Stimulated activated CD8-positive, alpha-beta memory T cell treated with anti-CD3 and anti-CD28 coated beads, Interleukin-7, amount 100 ng/mL, for 1 hour (primary cell): ENCODE data around the gene CCL14.

Experiments
- DNase-seq, 2 donors: peaks; one replicate each; pipeline ENCODE4 v3.0.0-alpha.2; 2020; ENCODE audit warnings: low read depth in 2 of 2

CCL14 gene

GRCh38 chr17:35991075-35991474 lies 4.5 kb upstream of the CCL14 start:
- DNase-seq, result no peak

GRCh38 chr17:35988164-35988563 lies 1.6 kb upstream of the CCL14 start:
- DNase-seq, result no peak

- DNase-seq, result no peak
Measured at GRCh38 chr17:35984140-35984539, 2.4 kb downstream of the CCL14 start.

- no peak for DNase-seq
Measured at GRCh38 chr17:35982409-35983191, 3.9 kb downstream of the CCL14 start.

GRCh38 chr17:35981908-35982330 lies 4.6 kb downstream of the CCL14 start:
- no peak for DNase-seq

GRCh38 chr17:35981246-35981645 lies 5.3 kb downstream of the CCL14 start, which contains the start of gene CCL16:
CCL16 (minus strand) TSS chr17:35981497; CDS start chr17:35981420, 77 bp downstream.
- DNase-seq, result no peak

GRCh38 chr17:35978346-35978745 lies 8.2 kb downstream of the CCL14 start:
- DNase-seq, result no peak

- no peak for DNase-seq
Measured at GRCh38 chr17:35977509-35977908, 9.0 kb downstream of the CCL14 start.

GRCh38 chr17:35973333-35974260 lies 12.9 kb downstream of the CCL14 start:
- DNase-seq, result no peak

- no peak for DNase-seq
Measured at GRCh38 chr17:35972945-35973332, 13.6 kb downstream of the CCL14 start.

GRCh38 chr17:35972535-35972934 lies 14.0 kb downstream of the CCL14 start:
- DNase-seq, result no peak

- no peak for DNase-seq
Measured at GRCh38 chr17:35972066-35972465, 14.5 kb downstream of the CCL14 start.

GRCh38 chr17:35969558-35970380 lies 16.8 kb downstream of the CCL14 start:
- peak; percentile 51 to 53 for DNase-seq

- DNase-seq, result no peak
Measured at GRCh38 chr17:35968520-35969054, 17.9 kb downstream of the CCL14 start.

- no peak for DNase-seq
Measured at GRCh38 chr17:35965272-35965671, 21.3 kb downstream of the CCL14 start.

- DNase-seq, result no peak
Measured at GRCh38 chr17:35963663-35964062, 22.9 kb downstream of the CCL14 start.

- no peak for DNase-seq
Measured at GRCh38 chr17:35953720-35954119, 32.8 kb downstream of the CCL14 start.

GRCh38 chr17:35949401-35949800 lies 37.1 kb downstream of the CCL14 start:
- DNase-seq, result no peak

GRCh38 chr17:35948092-35948491 lies 38.4 kb downstream of the CCL14 start:
- DNase-seq, result no peak

- DNase-seq, result peak; percentile 12 to 20
Measured at GRCh38 chr17:35947156-35947585, 39.4 kb downstream of the CCL14 start.

- no peak for DNase-seq
Measured at GRCh38 chr17:35944151-35944550, 42.4 kb downstream of the CCL14 start.
